ENCODE data around the gene ERO1B.

DNA sequence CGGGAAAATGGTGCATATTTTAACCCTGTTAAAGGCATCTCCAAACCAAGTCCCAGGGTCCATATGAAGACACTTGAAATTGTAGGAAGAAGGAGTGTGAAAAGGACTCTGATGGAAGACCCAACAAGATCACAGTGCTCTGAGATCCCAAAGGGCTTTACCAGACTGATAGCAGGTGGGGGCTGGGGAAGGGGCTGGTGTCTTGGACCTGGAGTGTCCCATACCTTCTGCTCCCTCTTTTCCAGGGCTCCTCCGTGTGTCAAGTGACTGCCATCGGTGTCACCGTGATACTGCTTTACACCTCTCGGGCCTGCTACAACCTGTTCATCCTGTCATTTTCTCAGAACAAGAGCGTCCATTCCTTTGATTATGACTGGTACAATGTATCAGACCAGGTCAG, 102.1 kb downstream of the ERO1B start:
- TF ChIP-seq, protein P1, sequence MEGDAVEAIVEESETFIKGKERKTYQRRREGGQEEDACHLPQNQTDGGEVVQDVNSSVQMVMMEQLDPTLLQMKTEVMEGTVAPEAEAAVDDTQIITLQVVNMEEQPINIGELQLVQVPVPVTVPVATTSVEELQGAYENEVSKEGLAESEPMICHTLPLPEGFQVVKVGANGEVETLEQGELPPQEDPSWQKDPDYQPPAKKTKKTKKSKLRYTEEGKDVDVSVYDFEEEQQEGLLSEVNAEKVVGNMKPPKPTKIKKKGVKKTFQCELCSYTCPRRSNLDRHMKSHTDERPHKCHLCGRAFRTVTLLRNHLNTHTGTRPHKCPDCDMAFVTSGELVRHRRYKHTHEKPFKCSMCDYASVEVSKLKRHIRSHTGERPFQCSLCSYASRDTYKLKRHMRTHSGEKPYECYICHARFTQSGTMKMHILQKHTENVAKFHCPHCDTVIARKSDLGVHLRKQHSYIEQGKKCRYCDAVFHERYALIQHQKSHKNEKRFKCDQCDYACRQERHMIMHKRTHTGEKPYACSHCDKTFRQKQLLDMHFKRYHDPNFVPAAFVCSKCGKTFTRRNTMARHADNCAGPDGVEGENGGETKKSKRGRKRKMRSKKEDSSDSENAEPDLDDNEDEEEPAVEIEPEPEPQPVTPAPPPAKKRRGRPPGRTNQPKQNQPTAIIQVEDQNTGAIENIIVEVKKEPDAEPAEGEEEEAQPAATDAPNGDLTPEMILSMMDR (IDR thresholded peaks at IDR 0.05 in 2 of 3, conservative IDR thresholded peaks at IDR 0.05 in 1 of 3; ENCODE audit: borderline replicate concordance in 1 of 3, insufficient read depth in 1 of 3, low read depth in 2 of 3, low read length in 2 of 3) = no peak
- TF ChIP-seq EZH2 (IDR thresholded peaks at IDR 0.05) = no peak
- TF ChIP-seq POLR2A (IDR thresholded peaks at IDR 0.05; ENCODE audit: borderline replicate concordance, extremely low read depth, insufficient read depth, insufficient read length) = no peak
- TF ChIP-seq YY1 (IDR thresholded peaks at IDR 0.05; ENCODE audit: extremely low read depth, insufficient replicate concordance, low read depth, low read length) = no peak
- no peak for TF ChIP-seq JUND (IDR thresholded peaks at IDR 0.05)
